DOHH2 (cell line): ENCODE results near the gene KIAA1614.

Source experiments
- CTCF ChIP-seq: fragments of 200-600 bp; sonication (generic); IDR thresholded peaks from one replicate; pipeline ENCODE4 v1.5.1; 2014; ENCODE audit warnings: antibody characterized with exemption, mild to moderate bottlenecking, low read depth, low read length; ENCODE audit not compliant: poor library complexity, severe bottlenecking
- EZH2phosphoT487 ChIP-seq: fragments of 200-600 bp; sonication (generic); IDR thresholded peaks from 2 replicates; pipeline ENCODE4 v1.6.1; 2017; ENCODE audit warnings: borderline replicate concordance, mild to moderate bottlenecking, antibody characterized with exemption, low read length, moderate library complexity, mixed read lengths

DNA sequence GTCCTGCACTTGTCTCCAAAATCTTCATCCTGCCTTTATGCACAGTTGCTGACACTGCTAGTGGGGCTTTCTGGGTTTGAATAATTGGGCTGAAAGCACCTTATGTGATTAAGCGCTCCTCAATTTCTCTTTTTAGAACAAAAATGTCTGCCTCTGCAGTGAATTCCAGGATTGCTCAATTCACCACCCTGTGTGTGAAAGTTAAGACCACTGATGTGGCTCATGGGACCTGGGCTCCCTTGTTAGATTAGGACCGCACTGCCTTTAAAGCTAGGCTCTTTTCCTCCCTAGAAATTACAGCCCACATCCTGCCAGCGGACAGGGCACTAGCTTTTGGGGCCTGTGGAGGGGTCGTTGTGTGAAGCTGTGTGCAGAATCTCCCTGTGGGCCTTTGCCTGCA is 18.8 kb downstream of the KIAA1614 start:
- no peak for TF ChIP-seq CTCF
- no peak for TF ChIP-seq EZH2phosphoT487
